NCI-H345 (cell line): ENCODE results near the gene CSDE1.

ENCODE experiments used
- DNase-seq: peaks from one replicate; lab custom pipeline; 2025; lab: John Stamatoyannopoulos, UW

CSDE1 gene

GRCh38 chr1:114749835-114750234 lies 7.9 kb downstream of the CSDE1 start:
- no peak for DNase-seq

GRCh38 chr1:114746450-114747121 lies 11.2 kb downstream of the CSDE1 start:
- no peak for DNase-seq

DNA sequence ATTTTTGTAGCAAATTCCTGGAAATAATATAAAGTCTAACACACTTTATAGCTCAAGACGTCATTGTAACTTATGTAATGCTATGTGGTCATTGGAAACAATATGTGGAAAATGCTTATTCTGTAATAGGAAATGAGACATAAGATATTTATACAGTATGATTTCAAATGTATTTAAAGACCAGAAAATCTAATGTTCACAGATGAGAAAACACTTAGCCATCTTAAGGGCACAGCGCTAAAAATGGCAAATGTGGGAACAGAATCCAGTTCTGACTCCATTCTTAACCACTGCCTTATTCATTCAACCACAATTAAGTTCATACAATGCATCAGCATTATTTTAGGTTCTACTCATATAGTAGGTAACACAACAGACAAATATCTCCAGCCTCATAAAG lies 12.5 kb downstream of the CSDE1 start:
- no peak for DNase-seq

GRCh38 chr1:114741963-114742746 lies 15.6 kb downstream of the CSDE1 start:
- no peak for DNase-seq

GRCh38 chr1:114740331-114740730 lies 17.5 kb downstream of the CSDE1 start:
- DNase-seq: no peak

DNA sequence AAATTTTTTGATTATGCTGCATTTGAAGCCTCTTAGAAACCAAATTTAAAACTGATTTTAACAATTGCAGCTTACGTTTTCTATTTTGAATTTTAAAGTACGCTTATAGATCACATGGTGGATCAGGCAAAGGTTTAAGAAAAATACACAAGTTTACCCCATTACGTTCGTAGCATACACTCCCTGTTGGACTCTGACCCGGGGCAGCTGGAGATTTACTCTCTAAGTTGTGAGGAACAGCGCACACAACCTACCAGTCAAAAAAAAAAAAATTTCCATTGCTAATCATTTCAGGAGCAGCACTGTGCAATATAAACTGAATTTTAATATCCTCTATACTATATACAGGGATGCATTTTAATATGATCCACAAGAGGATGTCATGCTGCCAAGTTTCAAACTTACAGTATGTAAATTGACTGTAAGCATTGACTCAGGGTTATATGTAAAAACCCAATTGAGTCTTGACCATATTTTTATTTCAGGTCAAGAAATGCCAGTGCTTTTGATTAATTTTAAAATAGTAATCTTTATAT lies 20.4 kb downstream of the CSDE1 start:
- DNase-seq: no peak

DNA sequence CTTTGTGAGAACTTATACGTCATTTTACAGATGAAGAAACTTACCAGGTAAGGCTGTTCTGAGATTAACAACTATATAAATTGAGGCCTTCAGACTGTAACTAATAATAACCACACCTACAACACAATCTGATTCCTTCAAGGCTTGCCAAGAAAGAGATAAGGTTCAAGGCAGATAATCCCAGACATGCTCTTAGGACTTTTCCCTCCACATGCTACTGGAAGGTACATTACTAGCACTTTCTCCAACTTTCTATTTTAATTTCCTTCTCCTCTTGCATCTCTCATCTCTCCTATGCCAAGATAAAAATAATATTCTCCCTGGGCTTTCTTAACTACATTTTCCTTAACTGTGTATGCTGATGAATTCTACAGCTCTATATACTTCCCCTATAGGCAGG lies 22.3 kb downstream of the CSDE1 start:
- no peak for DNase-seq

DNA sequence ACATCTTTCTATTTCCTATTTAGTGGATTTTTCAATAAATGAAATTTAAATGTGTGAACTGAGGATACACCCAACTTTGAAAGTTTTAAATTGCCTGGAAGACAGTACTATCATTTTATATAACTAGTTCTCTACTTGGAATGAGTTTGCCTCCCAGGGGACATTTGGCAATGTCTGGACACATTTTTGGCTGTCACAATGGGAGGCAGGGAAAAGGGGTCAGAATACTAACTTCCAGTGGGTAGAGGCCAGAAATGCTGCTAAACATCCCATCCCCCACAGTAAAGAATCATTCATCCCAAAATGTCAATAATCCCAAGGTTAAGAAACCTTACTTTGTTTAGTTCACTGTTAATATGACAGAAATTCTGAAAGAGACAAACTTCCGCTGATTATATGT lies 28.0 kb downstream of the CSDE1 start:
- no peak for DNase-seq

DNA sequence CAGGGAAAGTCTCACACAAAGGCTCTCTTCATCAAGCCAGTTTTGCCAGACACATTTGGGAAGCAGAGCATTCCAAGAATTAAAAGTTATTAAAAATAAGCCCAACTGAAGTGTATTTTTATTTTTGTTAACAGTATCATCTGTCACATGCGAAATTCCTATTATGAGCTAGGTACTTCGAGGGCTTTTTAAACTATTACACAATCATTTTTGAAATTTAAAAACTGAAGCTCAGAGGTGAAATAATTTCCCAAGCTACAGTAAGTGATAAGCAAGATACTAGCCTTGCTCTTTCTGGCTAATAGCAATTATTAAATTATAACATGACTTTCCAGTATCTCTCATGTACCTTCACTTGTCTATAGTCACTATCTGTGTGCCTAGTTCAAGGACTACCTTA lies 29.2 kb downstream of the CSDE1 start:
- no peak for DNase-seq

- DNase-seq: no peak
Observed at GRCh38 chr1:114725230-114725629, 32.6 kb downstream of the CSDE1 start.

- no peak for DNase-seq
Observed at GRCh38 chr1:114723915-114724314, 33.9 kb downstream of the CSDE1 start.

DNA sequence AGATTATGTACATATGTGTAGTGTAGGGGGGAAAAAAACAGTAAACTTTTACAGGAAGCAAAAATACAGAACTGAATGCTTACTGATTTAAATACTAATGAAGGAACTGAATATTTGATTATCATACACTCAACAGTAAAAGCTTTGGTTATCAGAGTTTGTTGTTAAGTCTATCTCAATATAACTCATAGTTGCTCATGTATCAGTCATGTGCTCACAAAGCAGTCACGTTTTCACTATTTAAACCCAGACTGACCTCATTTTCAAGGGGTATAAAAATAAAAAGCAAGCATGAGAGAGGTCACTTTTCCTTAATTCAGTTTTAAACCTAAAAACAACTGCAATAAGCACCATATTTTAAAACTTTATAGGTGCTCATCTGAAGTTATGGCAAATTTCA lies 34.3 kb downstream of the CSDE1 start:
- DNase-seq: no peak

DNA sequence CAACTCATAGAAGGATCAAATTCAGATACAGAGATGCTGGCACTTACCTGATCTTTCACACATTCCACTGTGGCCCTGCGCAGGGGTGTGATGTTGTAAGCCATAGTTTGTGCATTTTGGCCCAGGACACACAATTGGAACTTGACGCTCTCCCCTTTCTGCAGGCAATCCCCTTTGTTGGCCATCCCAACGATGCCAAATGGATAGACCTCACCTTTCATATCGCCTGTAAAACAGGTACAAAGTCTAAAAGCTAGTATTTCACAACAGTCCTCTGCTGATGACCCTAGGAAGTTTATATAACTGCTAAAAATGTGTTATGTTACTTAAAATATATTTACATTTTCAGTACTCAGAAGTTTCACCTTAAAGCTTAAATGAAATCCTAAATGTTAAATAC lies 37.3 kb downstream of the CSDE1 start:
- DNase-seq: no peak

DNA sequence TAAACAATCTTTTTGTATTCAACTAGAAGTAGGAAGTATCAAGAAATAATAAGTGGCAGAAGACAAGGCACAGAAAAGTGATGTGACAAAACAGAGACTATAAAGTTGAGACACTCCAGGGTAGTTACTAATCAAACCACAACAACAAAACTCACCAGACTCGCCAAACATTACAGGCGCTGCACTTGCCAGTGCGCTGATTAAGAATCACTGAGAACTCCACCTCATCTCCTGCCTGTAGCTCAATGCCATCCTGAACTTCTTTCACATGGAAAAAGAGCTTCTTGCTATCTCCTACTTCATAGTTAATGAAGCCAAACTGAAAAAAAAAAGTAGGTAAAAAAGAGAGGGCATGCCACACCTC lies 38.4 kb downstream of the CSDE1 start:
- DNase-seq: no peak

DNA sequence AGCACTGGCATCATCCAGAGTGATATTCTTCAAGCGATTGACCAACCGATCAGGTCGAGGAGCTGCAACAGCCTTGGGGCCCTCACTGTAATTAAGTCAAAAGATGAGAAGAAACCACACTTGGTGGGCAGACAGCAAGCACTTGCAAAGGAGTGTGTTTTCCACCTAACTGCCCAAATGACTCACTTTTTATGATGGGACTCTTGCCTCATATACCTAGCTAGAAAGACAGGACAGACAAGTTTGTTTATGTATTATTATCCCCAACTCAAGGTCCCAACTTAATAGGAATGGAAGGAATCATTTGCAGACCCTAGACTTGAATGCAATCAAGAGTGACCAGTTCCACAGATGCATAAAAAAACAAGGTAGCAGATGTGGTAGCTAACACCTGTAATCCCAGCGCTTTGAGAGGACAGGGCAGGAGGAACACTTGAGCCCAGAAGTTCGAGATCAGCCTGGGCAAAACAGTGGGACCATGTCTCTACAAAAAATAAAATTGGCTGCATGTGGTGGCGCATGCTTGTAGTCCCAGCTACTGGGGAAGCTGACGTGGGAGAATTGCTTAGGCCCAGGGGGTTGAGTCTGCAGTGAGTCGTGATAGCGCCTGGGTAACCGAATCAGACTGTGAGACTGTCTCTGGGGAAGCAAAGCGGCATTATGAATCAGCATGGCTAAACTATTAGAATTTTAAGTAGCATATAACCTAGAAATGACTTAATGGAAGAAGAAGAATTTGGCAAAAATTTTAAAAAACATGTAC lies 38.9 kb downstream of the CSDE1 start:
- DNase-seq: no peak

DNA sequence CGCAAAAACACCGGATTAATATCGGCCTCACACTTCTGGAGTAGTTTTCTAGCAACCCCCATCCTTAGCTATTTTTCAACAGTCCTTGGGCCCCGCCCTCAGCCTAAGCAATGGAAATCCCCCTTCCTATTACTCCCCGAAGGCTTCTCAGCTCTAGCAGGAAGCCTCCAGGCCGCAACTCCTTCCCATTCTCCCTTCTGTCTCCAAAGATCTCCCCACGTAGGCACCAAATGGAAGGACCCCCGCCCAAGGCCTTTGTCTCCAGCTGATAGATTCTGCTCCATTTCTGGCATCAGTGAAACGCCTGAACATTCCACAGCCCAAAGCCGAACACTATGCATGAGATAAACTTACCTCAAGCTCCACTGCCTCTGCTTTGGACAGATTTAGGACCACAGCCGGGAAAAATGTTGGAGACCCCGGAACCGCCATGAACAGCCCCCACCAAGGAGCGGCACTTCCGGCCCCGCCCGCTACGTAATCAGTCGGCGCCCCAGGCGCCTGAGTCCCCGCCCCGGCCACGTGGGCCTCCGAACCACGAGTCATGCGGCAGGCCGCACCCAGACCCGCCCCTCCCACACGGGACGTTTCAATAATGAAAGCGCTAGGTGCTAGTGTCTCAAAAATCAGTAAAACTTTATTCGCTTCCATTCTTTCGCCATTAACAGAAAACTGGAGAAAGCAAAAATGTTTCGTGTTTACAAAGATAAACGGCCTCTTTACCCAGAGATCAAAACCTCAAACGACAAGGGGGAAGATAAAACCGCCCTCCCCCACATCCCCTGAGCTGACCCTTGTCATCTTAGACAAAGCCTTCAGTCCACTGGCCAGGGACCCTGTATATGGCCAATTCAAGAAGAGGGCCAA lies 41.2 kb downstream of the CSDE1 start, which contains the start of gene NRAS:
NRAS (minus strand) TSS at position 468 of the 867 bp plus-strand sequence. CDS start 611 bp downstream, outside the sequence.
- peak; percentile 95 for DNase-seq

DNA sequence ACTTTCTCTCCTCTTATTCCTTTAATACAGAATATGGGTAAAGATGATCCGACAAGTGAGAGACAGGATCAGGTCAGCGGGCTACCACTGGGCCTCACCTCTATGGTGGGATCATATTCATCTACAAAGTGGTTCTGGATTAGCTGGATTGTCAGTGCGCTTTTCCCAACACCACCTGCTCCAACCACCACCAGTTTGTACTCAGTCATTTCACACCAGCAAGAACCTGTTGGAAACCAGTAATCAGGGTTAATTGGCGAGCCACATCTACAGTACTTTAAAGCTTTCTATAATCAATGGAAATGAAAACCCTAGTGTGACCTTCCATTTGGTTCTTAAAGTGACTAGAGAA lies 41.9 kb downstream of the CSDE1 start:
- DNase-seq: no peak

DNA sequence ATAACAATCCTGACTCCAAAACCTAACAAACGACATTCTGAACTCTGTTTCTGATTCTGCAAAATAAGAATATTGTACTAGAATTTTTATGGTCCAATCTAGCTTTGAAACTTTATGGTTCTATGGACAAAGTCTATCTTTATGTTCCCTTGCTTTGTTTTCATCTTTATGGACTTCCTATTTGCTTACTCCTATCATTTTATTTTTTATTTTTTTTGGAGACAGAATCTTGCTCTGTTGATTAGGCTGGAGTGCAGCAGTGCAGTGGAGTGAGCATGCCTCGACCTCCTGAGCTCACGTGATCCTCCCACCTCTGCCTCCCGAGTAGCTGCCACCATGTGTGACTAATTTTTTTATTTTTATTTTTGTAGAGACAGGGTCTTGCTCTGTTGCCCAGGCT lies 44.8 kb downstream of the CSDE1 start:
- DNase-seq: no peak

DNA sequence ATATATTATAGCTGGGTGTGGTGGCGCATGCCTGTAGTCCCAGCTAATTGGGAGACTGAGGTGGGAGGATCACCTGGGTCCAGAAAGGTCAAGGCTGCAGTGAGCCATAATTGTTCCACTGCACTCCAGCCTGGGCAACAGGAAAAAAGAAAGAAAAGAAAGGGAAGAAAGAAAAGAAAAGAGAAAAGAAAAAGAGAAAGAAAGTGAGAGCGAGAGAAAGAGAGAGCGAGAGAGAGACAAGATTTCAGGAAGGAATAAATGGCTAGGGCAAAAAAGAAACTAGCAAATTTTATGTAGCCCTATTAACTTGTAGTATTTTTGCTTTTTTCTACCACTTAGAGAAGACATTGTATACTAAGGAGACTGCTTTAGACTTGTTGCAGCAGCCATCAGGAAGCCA lies 47.4 kb downstream of the CSDE1 start:
- no peak for DNase-seq

GRCh38 chr1:114707604-114708003 lies 50.2 kb downstream of the CSDE1 start:
- no peak for DNase-seq

- DNase-seq: no peak
Observed at GRCh38 chr1:114703242-114703641, 54.5 kb downstream of the CSDE1 start.

DNA sequence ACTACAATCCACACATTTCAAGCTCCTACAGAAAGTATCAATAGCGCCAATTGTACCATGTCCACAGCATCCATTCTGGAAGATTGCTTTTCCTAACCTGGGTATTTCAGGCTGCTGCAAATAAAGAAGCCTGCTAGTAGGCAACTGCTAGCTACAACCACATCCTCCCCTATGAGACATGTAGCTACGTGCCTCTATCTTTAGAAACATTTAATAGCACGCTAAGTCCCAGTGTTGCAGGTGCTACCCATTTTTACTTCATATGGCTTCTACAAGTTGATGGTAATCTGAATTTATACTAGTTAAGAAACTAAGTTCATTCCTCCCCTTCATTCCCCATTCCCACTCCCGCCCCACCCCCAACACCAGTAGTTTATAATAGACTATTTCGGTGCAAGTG lies 55.0 kb downstream of the CSDE1 start:
- DNase-seq: no peak
